Testis (tissue), 3 donors: ENCODE measurements around the gene TRIP10. TPM values are rescaled to one million over a fixed set of nuclear protein-coding genes. Genes with fewer than 3 reads are reported as not detected.
A peak's percentile ranks its signal among the peaks of the same experiment; 100 is the strongest.

ENCODE experiments used
- DNase-seq: peaks from one replicate; pipeline ENCODE4 v3.0.0-alpha.2; 2019
- H3K27ac ChIP-seq, 2 donors: fragments of 200-600 bp; sonication (generic); one replicate each; pipeline ENCODE4 v1.5.1; 2019
- H3K27me3 ChIP-seq: fragments of 200-600 bp; sonication (generic); one replicate; pipeline ENCODE4 v1.5.1; 2019
- H3K36me3 ChIP-seq: fragments of 200-600 bp; sonication (generic); one replicate; pipeline ENCODE4 v1.5.1; 2017; ENCODE audit warnings: low read depth; ENCODE audit errors: missing control alignments
- H3K4me1 ChIP-seq: fragments of 200-600 bp; sonication (generic); one replicate; pipeline ENCODE4 v1.5.1; 2019
- H3K4me3 ChIP-seq, 2 donors: fragments of 200-600 bp; sonication (generic); one replicate each; pipeline ENCODE4 v1.5.1; 2017 to 2019
- H3K9me3 ChIP-seq: fragments of 200-600 bp; sonication (generic); one replicate; pipeline ENCODE4 v1.5.1; 2017
- POLR2A ChIP-seq: fragments of 450-650 bp; IDR thresholded peaks from one replicate; pipeline ENCODE4 v1.6.1; 2017; ENCODE audit warnings: antibody characterized with exemption, mild to moderate bottlenecking, moderate library complexity
- WGBS, 2 donors: methylation state at CpG; one replicate each; pipeline ENCODE4 v1.1.5; 2018; 5-methylcytosine and 5-hydroxymethylcytosine counted together
- intact Hi-C: fragments of 100-400 bp; cut with DNase I; formaldehyde crosslinking; loops from one replicate; pipeline ENCODE4 v1.15.1; 2023; ENCODE audit warnings: low total_unique reads
- polyA plus RNA-seq: library from polyadenylated mRNA; stranded (reverse); fragments of 350-450 nt; fragmentation: Illumina TruSeq; extraction: RNeasy Lipid Tissue Mini Kit (QIAGEN cat#74804); gene quantifications from one replicate; pipeline ENCODE4 v1.2.3, GENCODE V29; 2014; ENCODE audit warnings: low read depth, low replicate concordance; ENCODE audit not compliant: insufficient read depth
- total RNA-seq, 2 donors: library from RNA; depleted of rRNA; stranded (reverse); fragments of >200 nt; gene quantifications; one replicate each; pipeline ENCODE4 v1.2.3, GENCODE V29; 2016
- TF ChIP-seq, protein P1 (sequence below), 3 experiments: fragments of 450-650 bp in 2 of 3; fragments of 200-600 bp in 1 of 3; sonication (generic) in 1 of 3; IDR thresholded peaks; one replicate each; pipeline ENCODE4 v1.5.1; 2016 to 2019; ENCODE audit warnings: antibody characterized with exemption in 3 of 3, mild to moderate bottlenecking in 2 of 3, moderate library complexity in 1 of 3

The TRIP10 gene
- total and polyA plus RNA-seq, 3 donors from 2014 or later, result 60.4 to 65.8 (median 62.7) TPM

DNA sequence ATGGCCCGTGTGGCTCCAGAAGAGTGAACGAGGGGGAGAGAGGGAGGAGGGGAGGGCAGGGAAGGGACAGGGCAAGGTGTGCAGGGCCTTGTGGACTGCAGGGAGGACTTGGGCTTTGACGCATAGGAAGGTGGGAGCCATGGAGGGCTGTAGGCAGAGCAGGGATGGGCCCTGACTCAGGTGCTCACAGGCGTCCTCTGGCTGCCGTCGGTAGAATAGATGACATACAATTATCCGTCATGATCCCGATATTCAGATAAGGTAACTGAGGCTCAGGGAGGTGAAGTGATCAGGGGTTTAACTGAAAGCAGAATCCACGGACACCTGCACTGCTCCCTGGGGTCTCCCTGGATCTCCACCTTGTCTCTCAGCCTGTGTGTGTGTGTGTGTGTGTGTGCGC, 22.4 kb upstream of the TRIP10 start:
- DNase-seq, result no peak
- Histone ChIP-seq H3K27ac (no peak overlapping the region), H3K27me3 (no peaks in the 10 kb centered on the region), H3K4me3 (no peak overlapping the region), H3K36me3 (no peaks in the 10 kb centered on the region), H3K4me1 (no peaks in the 10 kb centered on the region), H3K9me3 (no peaks in the 10 kb centered on the region)
- intact Hi-C loops, result no loop called here
- WGBS, 2 donors, result 59 to 74% methylated on average over 9 to 10 of the region's 10 CpGs
- TF ChIP-seq, protein P1, sequence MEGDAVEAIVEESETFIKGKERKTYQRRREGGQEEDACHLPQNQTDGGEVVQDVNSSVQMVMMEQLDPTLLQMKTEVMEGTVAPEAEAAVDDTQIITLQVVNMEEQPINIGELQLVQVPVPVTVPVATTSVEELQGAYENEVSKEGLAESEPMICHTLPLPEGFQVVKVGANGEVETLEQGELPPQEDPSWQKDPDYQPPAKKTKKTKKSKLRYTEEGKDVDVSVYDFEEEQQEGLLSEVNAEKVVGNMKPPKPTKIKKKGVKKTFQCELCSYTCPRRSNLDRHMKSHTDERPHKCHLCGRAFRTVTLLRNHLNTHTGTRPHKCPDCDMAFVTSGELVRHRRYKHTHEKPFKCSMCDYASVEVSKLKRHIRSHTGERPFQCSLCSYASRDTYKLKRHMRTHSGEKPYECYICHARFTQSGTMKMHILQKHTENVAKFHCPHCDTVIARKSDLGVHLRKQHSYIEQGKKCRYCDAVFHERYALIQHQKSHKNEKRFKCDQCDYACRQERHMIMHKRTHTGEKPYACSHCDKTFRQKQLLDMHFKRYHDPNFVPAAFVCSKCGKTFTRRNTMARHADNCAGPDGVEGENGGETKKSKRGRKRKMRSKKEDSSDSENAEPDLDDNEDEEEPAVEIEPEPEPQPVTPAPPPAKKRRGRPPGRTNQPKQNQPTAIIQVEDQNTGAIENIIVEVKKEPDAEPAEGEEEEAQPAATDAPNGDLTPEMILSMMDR (IDR thresholded peaks at IDR 0.05), result no peak
- no peak for TF ChIP-seq POLR2A

DNA sequence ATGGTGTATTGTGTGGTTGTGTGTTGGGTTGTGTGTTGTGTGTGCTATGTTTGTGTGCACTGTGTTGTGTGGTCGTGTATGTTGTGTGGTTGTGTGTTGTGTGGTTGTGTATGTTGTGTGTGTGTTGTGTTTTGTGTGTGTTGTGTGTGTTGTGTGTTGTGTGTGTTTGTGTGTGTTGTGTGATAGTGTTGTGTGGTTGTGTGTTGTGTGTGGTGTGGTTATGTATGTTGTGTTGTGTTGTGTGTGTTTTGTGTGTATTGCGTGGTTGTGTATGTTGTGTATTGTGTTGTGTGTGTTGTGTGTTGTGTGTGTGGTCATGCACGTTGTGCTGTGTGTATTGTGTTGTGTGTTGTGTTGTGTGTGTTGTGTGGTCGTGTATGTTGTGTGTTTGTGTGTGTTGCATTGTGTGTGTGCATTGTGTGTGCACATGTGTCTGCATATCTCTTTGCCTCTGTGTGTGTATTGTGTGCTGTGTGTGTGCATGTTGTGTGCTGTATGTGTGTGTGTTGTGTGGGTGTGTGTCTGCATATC, 22.0 kb upstream of the TRIP10 start:
- Histone ChIP-seq H3K27ac (no peak overlapping the region), H3K4me1 (no peaks in the 10 kb centered on the region), H3K27me3 (no peaks in the 10 kb centered on the region), H3K9me3 (no peaks in the 10 kb centered on the region), H3K4me3 (no peak overlapping the region), H3K36me3 (no peaks in the 10 kb centered on the region)
- WGBS, 2 donors, result 76 to 77% methylated on average over 4 of the region's 4 CpGs
- TF ChIP-seq, protein P1 (IDR thresholded peaks at IDR 0.05), result no peak
- no peak for TF ChIP-seq POLR2A
- intact Hi-C loops, result no loop called here
- no peak for DNase-seq

DNA sequence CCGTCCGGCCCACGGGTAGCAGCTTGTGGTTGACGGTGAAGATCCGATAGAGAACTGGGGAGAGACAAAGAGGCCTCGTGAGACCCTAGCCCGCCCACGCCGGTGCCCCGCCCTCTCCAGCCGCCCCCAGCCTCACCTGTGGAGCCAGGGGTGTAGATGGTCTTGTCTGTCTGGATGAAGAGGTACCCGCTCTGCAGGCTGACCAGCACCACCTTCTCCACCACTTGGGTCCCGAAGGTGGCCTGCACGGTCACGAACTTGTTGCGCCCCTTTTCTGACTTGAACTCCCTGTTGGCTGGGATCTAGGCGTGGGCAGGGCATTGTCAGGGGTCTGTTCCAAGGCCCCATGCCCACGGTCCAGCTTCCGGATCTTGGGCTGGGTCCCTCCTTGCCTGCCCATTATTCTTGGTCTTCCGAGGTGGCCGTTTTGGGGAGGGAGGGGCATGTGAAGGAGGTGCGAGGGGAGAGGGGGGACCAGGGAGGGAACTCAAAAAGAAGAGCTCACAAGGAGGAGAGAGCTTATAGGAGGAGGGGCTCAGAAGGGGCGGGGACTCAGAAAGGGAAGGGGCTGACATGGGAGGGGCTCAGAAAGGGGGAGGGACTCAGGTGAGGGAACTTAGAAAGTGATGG, 21.3 kb upstream of the TRIP10 start:
- H3K4me1 ChIP-seq, result no peaks in the 10 kb centered on the region
- no peaks in the 10 kb centered on the region for H3K36me3 ChIP-seq
- intact Hi-C loops, result no loop called here
- no peak for DNase-seq
- H3K9me3 ChIP-seq, result no peaks in the 10 kb centered on the region
- TF ChIP-seq, protein P1 (IDR thresholded peaks at IDR 0.05), result no peak
- TF ChIP-seq POLR2A, result no peak
- H3K4me3 ChIP-seq, result peak overlapping the region in 1 of 2 donors; percentile 13
- no peaks in the 10 kb centered on the region for H3K27me3 ChIP-seq
- 37 to 57% methylated on average over 12 to 23 of the region's 23 CpGs for WGBS, 2 donors
- no peak overlapping the region for H3K27ac ChIP-seq

GRCh38 chr19:6718741-6719539, 20.5 kb upstream of the TRIP10 start:
- Histone ChIP-seq H3K4me1 (no peaks in the 10 kb centered on the region), H3K27me3 (no peaks in the 10 kb centered on the region), H3K27ac (no peak overlapping the region), H3K9me3 (no peaks in the 10 kb centered on the region), H3K36me3 (no peaks in the 10 kb centered on the region), H3K4me3 (no peak overlapping the region)
- TF ChIP-seq, protein P1 (IDR thresholded peaks at IDR 0.05), result no peak
- no peak for TF ChIP-seq POLR2A
- intact Hi-C loops, result no loop called here
- WGBS, 2 donors, result 65 to 68% methylated on average over 19 to 21 of the region's 21 CpGs
- peak; percentile 56 for DNase-seq
